ENCODE measurements around the gene BBX.

BBX gene

DNA sequence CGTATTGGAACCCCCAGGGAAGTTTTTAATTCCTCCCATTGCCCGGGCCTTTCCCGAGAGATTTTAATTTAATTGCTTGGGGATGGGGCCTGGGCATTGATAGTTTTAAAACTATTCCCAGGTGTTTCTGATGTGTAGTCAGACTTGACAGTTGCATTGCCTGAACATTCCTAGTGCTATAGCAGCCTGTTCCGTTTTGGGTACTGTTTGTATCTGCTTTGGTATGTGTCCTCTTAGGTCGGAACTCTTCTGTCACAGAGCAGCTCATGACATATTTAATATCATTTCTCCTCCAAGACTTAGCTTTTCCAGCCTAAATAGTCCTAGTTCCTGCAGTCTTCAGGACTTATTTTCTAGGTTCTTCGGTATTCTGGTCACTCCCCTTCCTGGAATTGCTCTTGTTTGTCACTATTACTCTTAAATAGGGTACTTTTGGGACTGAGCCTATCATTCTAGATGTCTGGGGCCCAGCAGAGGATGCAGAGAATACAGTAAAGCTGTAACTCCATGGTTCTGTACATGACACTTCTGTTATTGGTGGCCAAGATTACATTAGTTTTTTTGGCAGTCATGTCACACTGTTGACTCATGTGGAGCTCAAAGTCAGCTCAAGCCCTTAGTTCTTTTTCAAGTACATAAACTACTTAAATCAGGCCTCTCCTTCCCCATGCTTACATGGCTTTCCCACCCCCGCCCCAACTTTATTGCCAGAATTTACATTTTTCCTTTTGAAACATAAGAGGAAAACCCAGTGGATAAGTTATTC is 81.5 kb downstream of the BBX start:
- no peak for DNase-seq (ENCODE audit: low spot score)

DNA sequence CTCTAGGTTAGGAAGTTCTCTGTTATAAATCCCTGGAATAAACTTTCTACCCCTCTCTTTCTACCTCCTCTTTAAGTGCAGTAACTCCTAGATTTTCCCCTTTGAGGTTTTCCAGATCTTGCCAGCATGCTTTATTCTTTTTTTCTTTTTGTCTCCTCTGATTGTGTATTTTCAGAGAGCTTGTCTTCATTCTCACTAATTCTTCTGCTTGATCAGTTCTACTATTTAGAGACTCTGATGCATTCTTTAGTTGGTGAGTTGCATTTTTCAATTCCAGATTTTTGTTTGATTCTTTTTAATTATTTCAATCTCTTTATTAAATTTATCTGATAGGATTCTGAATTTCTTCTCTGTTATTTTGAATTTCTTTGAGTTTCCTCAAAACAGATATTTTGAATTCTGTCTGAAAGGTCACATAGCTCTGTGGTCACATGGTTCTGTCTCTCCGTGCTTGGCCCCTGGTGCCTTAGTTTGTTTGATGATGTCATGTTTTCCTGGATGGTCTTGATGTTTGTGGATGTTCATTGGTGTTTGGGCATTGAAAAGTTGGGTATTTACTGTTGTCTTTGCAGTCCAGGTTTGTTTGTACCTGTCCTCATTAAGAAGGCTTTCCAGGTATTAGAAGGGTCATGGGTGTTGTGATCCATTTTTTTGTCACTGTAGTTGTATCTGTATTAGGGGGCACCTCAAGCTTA is 89.2 kb downstream of the BBX start:
- DNase-seq (ENCODE audit: low spot score) = no peak
- in situ Hi-C loops (cut with MboI; ENCODE audit: low pct_unique_long_range_greater_than_20kb, low sequenced_read_pairs, unreplicated experiment) = no loop called here
- TF ChIP-seq CTCF (IDR thresholded peaks at IDR 0.05; ENCODE audit: extremely low read depth, insufficient read depth, missing control alignments) = no peak

More for the DNA sequence above, 81.5 kb downstream of the BBX start:
- no peak for TF ChIP-seq CTCF (IDR thresholded peaks at IDR 0.05; ENCODE audit: extremely low read depth, insufficient read depth, missing control alignments)
- in situ Hi-C loops (cut with MboI; ENCODE audit: low pct_unique_long_range_greater_than_20kb, low sequenced_read_pairs, unreplicated experiment) = no loop called here

- DNase-seq (ENCODE audit: low spot score) = no peak
- TF ChIP-seq CTCF (IDR thresholded peaks at IDR 0.05; ENCODE audit: extremely low read depth, insufficient read depth, missing control alignments) = no peak
- in situ Hi-C loops (cut with MboI; ENCODE audit: low pct_unique_long_range_greater_than_20kb, low sequenced_read_pairs, unreplicated experiment) = no loop called here
Observed at GRCh38 chr3:107612664-107613084, 89.9 kb downstream of the BBX start.

DNA sequence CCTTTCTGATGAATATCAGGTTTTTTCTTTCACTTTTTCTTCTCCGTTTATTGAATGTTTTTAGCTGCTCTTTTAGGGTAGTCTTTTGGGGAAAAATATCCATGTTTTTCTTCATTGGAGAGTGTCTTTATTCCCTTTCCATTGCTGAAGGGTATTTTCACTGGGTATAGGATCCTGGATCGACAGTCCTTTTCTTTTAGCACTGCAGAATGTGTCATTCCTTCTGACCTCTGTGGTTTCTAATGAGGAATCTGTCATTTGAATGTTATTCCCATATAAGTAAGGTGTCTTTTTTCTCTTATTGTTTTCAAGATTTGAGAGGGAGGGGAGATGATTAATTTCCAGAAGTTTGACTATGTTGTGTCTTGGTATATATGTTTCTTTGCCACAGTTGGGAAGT is 96.8 kb downstream of the BBX start:
- TF ChIP-seq CTCF (IDR thresholded peaks at IDR 0.05; ENCODE audit: extremely low read depth, insufficient read depth, missing control alignments) = no peak
- in situ Hi-C loops (cut with MboI; ENCODE audit: low pct_unique_long_range_greater_than_20kb, low sequenced_read_pairs, unreplicated experiment) = no loop called here
- DNase-seq (ENCODE audit: low spot score) = no peak

- no peak for TF ChIP-seq CTCF (IDR thresholded peaks at IDR 0.05; ENCODE audit: extremely low read depth, insufficient read depth, missing control alignments)
- in situ Hi-C loops (cut with MboI; ENCODE audit: low pct_unique_long_range_greater_than_20kb, low sequenced_read_pairs, unreplicated experiment) = no loop called here
- DNase-seq (ENCODE audit: low spot score) = no peak
Observed at GRCh38 chr3:107620534-107620933, 97.8 kb downstream of the BBX start.

DNA sequence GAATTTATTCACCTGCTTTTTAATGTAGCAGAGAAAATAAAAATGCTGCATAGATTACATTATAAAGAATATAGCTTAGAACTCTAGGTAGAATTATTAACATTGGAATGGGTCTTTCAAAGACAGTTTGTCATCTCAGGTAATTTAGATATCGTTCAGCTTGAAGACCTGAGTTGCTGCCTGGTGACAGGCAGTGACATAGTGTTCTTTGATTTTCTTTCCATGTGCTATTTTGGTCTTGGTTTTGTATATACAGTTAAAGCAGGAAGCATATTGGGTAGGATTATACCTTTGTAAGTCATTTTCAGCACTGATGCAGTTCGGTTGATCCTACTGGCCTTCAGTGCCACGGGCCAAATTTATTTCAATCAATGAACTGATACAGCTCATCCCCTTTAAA is 98.7 kb downstream of the BBX start:
- in situ Hi-C loops (cut with MboI; ENCODE audit: low pct_unique_long_range_greater_than_20kb, low sequenced_read_pairs, unreplicated experiment) = no loop called here
- no peak for TF ChIP-seq CTCF (IDR thresholded peaks at IDR 0.05; ENCODE audit: extremely low read depth, insufficient read depth, missing control alignments)

More for the DNA sequence above, 98.7 kb downstream of the BBX start:
- no peak for DNase-seq (ENCODE audit: low spot score)
